ENCODE measurements around the gene SCD5.

The SCD5 gene

GRCh38 chr4:82797040-82797404 lies 1.6 kb downstream of the SCD5 start (continued):
- no peak for TF ChIP-seq ZNF324 (tag by site-specific recombination; IDR thresholded peaks at IDR 0.05)
- TF ChIP-seq, protein P1, sequence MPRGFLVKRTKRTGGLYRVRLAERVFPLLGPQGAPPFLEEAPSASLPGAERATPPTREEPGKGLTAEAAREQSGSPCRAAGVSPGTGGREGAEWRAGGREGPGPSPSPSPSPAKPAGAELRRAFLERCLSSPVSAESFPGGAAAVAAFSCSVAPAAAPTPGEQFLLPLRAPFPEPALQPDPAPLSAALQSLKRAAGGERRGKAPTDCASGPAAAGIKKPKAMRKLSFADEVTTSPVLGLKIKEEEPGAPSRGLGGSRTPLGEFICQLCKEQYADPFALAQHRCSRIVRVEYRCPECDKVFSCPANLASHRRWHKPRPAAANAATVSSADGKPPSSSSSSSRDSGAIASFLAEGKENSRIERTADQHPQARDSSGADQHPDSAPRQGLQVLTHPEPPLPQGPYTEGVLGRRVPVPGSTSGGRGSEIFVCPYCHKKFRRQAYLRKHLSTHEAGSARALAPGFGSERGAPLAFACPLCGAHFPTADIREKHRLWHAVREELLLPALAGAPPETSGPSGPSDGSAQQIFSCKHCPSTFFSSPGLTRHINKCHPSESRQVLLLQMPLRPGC (tag by site-specific recombination; IDR thresholded peaks at IDR 0.05) = no peak
- TF ChIP-seq ZNF585B (tag by site-specific recombination; IDR thresholded peaks at IDR 0.05) = no peak
- TF ChIP-seq, protein P2, sequence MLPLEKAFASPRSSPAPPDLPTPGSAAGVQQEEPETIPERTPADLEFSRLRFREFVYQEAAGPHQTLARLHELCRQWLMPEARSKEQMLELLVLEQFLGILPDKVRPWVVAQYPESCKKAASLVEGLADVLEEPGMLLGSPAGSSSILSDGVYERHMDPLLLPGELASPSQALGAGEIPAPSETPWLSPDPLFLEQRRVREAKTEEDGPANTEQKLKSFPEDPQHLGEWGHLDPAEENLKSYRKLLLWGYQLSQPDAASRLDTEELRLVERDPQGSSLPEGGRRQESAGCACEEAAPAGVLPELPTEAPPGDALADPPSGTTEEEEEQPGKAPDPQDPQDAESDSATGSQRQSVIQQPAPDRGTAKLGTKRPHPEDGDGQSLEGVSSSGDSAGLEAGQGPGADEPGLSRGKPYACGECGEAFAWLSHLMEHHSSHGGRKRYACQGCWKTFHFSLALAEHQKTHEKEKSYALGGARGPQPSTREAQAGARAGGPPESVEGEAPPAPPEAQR (tag by site-specific recombination; IDR thresholded peaks at IDR 0.05) = no peak
- no peak for TF ChIP-seq ZNF768 (tag by site-specific recombination; IDR thresholded peaks at IDR 0.05)
- TF ChIP-seq PBX3 (CRISPR knock-in tag; IDR thresholded peaks at IDR 0.05) = no peak
- no peak for TF ChIP-seq ZNF704 (tag by site-specific recombination; IDR thresholded peaks at IDR 0.05)
- TF ChIP-seq ZNF830 (tag by site-specific recombination; IDR thresholded peaks at IDR 0.05; ENCODE audit: low read depth) = peak; percentile 94
- TF ChIP-seq ZNF248 (tag by site-specific recombination; IDR thresholded peaks at IDR 0.05) = no peak

GRCh38 chr4:82792912-82793649 lies 5.5 kb downstream of the SCD5 start:
- H3K4me1 ChIP-seq (ENCODE audit: control insufficient read depth, insufficient read depth, low read length) = peaks cover 3% of the 10 kb centered on the region
- no peak overlapping the region for H3K27ac ChIP-seq (ENCODE audit: extremely low read depth, low read depth, low read length)
- H3K36me3 ChIP-seq (ENCODE audit: control insufficient read depth in 2 of 2, insufficient read depth in 1 of 2, low read length in 2 of 2) = peaks cover 0 to 10% of the 10 kb centered on the region in 2 experiments; a peak in 2 of 3 replicates
- POLR2A ChIA-PET = no interaction called here
- no peak overlapping the region for H3K4me3 ChIP-seq (ENCODE audit: low read depth, low read length)
- CTCF ChIA-PET = interaction anchor here (0.7 to 1.0 kb wide), 2 partner anchors 16 to 214 kb away, joined by 3 read pairs; no protein-coding TSS in a partner anchor
- no peak for TF ChIP-seq ZSCAN16 (tag by site-specific recombination; IDR thresholded peaks at IDR 0.05)
- TF ChIP-seq ZNF488 (tag by site-specific recombination; IDR thresholded peaks at IDR 0.05) = no peak
- no peak for TF ChIP-seq ZNF404 (tag by site-specific recombination; IDR thresholded peaks at IDR 0.05)
- TF ChIP-seq HOXA7 (CRISPR knock-in tag; IDR thresholded peaks at IDR 0.05; ENCODE audit: borderline replicate concordance) = no peak
- TF ChIP-seq, protein P2 (tag by site-specific recombination; IDR thresholded peaks at IDR 0.05) = no peak
- TF ChIP-seq, protein P3, sequence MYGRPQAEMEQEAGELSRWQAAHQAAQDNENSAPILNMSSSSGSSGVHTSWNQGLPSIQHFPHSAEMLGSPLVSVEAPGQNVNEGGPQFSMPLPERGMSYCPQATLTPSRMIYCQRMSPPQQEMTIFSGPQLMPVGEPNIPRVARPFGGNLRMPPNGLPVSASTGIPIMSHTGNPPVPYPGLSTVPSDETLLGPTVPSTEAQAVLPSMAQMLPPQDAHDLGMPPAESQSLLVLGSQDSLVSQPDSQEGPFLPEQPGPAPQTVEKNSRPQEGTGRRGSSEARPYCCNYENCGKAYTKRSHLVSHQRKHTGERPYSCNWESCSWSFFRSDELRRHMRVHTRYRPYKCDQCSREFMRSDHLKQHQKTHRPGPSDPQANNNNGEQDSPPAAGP (tag by site-specific recombination; IDR thresholded peaks at IDR 0.05) = no peak
- no peak for TF ChIP-seq ZNF19 (tag by site-specific recombination; IDR thresholded peaks at IDR 0.05; ENCODE audit: low read depth)
- no peak for TF ChIP-seq ZNF660 (tag by site-specific recombination; IDR thresholded peaks at IDR 0.05)
- no peak for TF ChIP-seq ZNF140 (tag by site-specific recombination; IDR thresholded peaks at IDR 0.05)
- no peak for TF ChIP-seq ZNF585B (tag by site-specific recombination; IDR thresholded peaks at IDR 0.05)
- no peak for TF ChIP-seq ZNF10 (tag by site-specific recombination; IDR thresholded peaks at IDR 0.05)
- TF ChIP-seq ZNF112 (tag by site-specific recombination; IDR thresholded peaks at IDR 0.05) = no peak
- TF ChIP-seq BCL11A (tag by site-specific recombination; IDR thresholded peaks at IDR 0.05; ENCODE audit: low read depth) = no peak
- TF ChIP-seq ZNF394 (tag by site-specific recombination; IDR thresholded peaks at IDR 0.05; ENCODE audit: borderline replicate concordance) = no peak
- no peak for TF ChIP-seq ZNF514 (tag by site-specific recombination; IDR thresholded peaks at IDR 0.05)
- TF ChIP-seq ZNF830 (tag by site-specific recombination; IDR thresholded peaks at IDR 0.05; ENCODE audit: low read depth) = no peak
- no peaks in the 10 kb centered on the region for H3K9me3 ChIP-seq (ENCODE audit: control insufficient read depth, insufficient read depth, low read depth, low read length)
